Progenitor cell of endocrine pancreas (in vitro differentiated cells): Measurements from ENCODE around the gene RAD18. TPM values are rescaled to one million over a fixed set of nuclear protein-coding genes. Genes with fewer than 3 reads are reported as not detected.

ENCODE experiments used
- DNase-seq: peaks from one replicate; pipeline ENCODE4 v3.0.0; 2021; ENCODE audit warnings: low spot score; ENCODE audit not compliant: unreplicated experiment
- H3K27ac Mint-ChIP-seq: 2 replicates; pipeline ENCODE4 v1.8.0; 2021; ENCODE audit warnings: mild to moderate bottlenecking, moderate library complexity, mixed read lengths
- H3K27me3 Mint-ChIP-seq: 2 replicates; pipeline ENCODE4 v1.8.0; 2021; ENCODE audit warnings: mixed read lengths
- H3K36me3 Mint-ChIP-seq: 2 replicates; pipeline ENCODE4 v1.8.0; 2022; ENCODE audit warnings: mixed read lengths; ENCODE audit not compliant: insufficient read depth
- H3K4me1 Mint-ChIP-seq: 2 replicates; pipeline ENCODE4 v1.8.0; 2021; ENCODE audit warnings: low read depth, mixed read lengths
- H3K4me3 Mint-ChIP-seq: 2 replicates; pipeline ENCODE4 v1.8.0; 2021; ENCODE audit warnings: low read depth, mild to moderate bottlenecking, moderate library complexity, mixed read lengths
- H3K9me3 Mint-ChIP-seq: 2 replicates; pipeline ENCODE4 v1.8.0; 2021; ENCODE audit warnings: low read depth, mixed read lengths
- total RNA-seq: library from RNA; stranded (reverse); gene quantifications from 2 replicates; pipeline ENCODE4 v1.2.1, GENCODE V29; 2021
- TF ChIP-seq, protein P1 (sequence below): fragments of 200-600 bp; sonication (generic); IDR thresholded peaks from one replicate; pipeline ENCODE4 v1.5.0; 2021; ENCODE audit warnings: antibody characterized with exemption, mild to moderate bottlenecking; ENCODE audit not compliant: unreplicated experiment

RAD18 gene
- total RNA-seq, 1 donor from 2014 or later: 14.4 TPM

DNA sequence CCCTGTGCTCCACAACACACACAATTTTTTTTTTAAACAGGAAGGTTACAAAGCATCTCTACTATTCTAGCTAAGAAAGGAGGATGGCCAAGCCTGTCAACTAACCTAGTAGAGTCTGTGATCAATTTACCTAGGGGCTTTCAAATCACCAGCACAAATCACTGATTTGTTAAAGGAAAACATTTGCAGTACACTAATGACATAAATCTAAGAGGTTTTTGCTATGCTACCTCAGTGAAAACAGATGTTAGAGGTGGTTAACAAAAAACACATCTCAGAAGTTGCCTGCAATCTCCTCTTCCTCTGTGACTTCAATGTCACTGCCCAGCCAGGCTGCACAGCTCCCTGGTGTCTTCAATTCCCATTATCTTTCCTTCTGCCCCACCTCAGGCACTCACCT lies 72.0 kb downstream of the RAD18 start:
- Mint-ChIP-seq H3K36me3 (peaks cover 6% of the 10 kb centered on the region), H3K4me1 (peaks cover 4% of the 10 kb centered on the region)

DNA sequence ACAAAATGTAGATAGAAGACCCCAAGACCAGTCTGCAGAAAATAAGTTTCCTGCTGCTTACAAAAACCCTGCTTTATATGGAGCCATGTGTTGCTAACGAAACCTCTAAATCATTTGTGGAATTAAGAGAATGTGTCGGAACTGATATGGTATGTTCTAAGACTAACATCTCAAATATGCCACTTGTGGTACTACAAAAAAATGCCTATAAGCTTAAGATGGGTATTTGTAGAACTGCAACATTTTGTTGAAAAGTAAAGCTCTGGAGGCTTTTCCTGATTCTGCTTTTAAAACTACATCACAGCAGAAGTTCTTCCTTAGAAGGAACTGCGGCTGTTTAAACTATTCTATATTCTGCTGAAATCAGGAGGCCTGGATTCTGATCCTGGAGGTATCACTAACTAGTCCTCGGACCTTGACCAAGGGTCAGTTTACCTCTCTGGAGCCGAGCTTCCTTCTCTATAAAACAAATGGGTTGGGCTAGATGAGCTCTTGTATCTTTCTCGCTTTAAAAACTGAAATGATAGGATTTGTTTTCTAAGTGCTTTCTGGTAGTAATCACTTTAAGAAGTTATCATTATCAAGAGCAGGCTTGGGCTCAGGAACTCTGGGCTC lies 74.9 kb downstream of the RAD18 start:
- TF ChIP-seq, protein P1, sequence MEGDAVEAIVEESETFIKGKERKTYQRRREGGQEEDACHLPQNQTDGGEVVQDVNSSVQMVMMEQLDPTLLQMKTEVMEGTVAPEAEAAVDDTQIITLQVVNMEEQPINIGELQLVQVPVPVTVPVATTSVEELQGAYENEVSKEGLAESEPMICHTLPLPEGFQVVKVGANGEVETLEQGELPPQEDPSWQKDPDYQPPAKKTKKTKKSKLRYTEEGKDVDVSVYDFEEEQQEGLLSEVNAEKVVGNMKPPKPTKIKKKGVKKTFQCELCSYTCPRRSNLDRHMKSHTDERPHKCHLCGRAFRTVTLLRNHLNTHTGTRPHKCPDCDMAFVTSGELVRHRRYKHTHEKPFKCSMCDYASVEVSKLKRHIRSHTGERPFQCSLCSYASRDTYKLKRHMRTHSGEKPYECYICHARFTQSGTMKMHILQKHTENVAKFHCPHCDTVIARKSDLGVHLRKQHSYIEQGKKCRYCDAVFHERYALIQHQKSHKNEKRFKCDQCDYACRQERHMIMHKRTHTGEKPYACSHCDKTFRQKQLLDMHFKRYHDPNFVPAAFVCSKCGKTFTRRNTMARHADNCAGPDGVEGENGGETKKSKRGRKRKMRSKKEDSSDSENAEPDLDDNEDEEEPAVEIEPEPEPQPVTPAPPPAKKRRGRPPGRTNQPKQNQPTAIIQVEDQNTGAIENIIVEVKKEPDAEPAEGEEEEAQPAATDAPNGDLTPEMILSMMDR: no peak
- Mint-ChIP-seq H3K4me3 (no peak overlapping the region), H3K27ac (no peak overlapping the region), H3K9me3 (peaks cover 3% of the 10 kb centered on the region), H3K4me1 (no peaks in the 10 kb centered on the region), H3K27me3 (no peaks in the 10 kb centered on the region), H3K36me3 (peaks cover 7% of the 10 kb centered on the region)
- DNase-seq: no peak

More for the DNA sequence above, 72.0 kb downstream of the RAD18 start:
- H3K9me3 Mint-ChIP-seq: no peaks in the 10 kb centered on the region
- DNase-seq: no peak
- no peak overlapping the region for H3K4me3 Mint-ChIP-seq
- TF ChIP-seq, protein P1: no peak
- H3K27ac Mint-ChIP-seq: no peak overlapping the region
- no peaks in the 10 kb centered on the region for H3K27me3 Mint-ChIP-seq

DNA sequence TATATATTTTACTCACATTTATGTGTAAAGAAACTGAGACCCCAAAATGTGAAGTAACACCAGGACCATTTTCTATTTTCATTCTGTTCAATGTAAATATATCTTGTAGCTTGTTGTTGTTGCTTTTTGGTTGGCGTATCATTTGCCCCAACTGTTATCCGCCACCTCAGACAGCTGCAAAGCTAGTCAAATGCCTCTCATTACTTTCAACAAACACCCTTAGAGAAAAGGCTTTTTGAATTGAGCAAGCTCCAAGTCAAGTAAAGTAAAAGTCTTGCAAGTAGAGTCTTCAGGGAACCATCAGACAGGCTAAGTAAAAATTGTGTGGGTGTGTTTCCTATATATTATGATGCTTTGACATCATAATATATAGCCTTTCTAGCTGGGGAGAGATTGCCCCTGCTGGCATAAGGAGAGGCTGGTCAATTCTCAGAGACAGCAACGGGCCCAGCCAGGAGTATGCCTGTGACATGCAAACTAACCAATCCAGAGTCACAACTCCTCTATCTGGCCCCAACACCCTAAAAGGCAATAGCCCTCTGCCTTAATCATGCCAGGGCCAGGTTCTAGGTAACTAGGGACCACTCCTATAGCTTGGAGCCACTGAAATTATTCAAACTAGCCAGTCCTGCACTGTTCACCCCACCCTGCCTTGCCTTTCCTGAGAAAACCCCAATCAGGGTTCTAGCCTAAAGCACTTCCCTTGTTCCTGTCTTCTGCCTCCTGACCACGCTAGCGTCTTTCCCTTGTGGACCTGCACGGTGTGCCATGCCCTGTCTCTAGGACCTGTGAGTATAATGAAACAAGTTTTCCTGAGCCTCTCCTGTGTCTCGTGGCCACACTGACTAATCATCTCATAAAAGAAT lies 75.6 kb downstream of the RAD18 start:
- Mint-ChIP-seq H3K27me3 (no peaks in the 10 kb centered on the region), H3K36me3 (peaks cover 10% of the 10 kb centered on the region), H3K9me3 (peaks cover 7% of the 10 kb centered on the region), H3K4me3 (no peak overlapping the region), H3K27ac (no peak overlapping the region), H3K4me1 (no peaks in the 10 kb centered on the region)
- TF ChIP-seq, protein P1: no peak
- no peak for DNase-seq

DNA sequence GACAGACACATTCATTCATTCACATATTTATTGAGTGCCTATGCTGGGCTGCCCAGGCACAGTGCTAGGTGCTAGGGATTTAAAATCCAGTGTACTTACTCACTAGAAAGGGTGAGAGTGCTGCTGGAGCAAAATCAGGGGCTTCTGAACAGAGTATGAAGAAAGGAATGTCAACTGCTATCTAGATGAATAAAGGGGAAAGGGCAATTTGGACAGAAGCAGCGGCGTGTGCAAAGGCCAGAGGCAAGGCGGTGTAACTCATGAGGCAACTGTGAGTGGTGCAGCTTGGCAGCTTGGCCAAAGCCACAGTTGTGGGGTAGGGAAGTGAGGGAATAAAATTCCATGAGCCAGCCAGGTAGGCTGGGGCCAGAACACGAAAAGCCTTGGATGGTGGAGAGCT lies 76.7 kb downstream of the RAD18 start:
- peaks cover 7% of the 10 kb centered on the region for H3K9me3 Mint-ChIP-seq
- no peaks in the 10 kb centered on the region for H3K27me3 Mint-ChIP-seq
- H3K4me3 Mint-ChIP-seq: no peak overlapping the region
- DNase-seq: no peak
- H3K4me1 Mint-ChIP-seq: peaks cover 5% of the 10 kb centered on the region
- H3K27ac Mint-ChIP-seq: no peak overlapping the region
- peaks cover 10% of the 10 kb centered on the region for H3K36me3 Mint-ChIP-seq
- TF ChIP-seq, protein P1: no peak

DNA sequence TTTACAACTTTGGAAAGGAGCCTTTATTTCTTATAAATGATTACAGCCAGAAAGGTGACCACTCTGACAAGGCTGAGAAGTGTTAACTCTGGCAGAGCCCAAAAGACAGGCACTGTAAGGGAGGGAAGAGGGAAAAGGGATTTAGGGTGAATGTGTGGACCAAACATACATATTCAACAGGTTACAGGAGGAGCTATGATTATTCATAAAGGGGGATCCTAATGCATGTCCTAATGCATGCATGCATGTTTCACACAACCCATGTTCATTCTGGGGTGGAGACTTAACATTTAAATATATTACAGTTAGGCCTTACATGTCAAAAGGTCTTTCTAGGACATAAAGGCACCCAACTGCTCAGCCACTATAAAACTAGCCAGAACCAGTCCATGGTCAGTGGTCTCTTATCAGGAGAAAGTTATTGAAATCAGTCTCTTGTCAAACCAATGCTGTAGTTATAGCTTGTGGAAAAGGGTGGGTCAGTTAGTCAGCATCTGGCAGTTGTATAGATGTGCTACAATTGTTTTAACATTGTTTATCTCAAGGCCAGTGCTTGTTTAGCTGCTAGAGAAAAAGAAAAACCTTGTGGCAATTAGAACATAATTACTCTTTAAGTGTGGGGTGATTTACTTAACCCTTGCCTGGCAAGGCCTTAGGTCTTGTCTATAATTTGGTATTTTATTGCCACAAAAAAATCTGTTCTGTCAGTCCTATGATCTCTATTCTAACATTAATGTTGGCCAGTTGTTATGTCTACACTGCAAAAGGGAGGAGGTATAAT lies 77.5 kb downstream of the RAD18 start:
- TF ChIP-seq, protein P1: no peak
- H3K9me3 Mint-ChIP-seq: peaks cover 7% of the 10 kb centered on the region
- H3K27ac Mint-ChIP-seq: no peak overlapping the region
- H3K4me1 Mint-ChIP-seq: peaks cover 5% of the 10 kb centered on the region
- no peak for DNase-seq
- peaks cover 10% of the 10 kb centered on the region for H3K36me3 Mint-ChIP-seq
- no peaks in the 10 kb centered on the region for H3K27me3 Mint-ChIP-seq
- H3K4me3 Mint-ChIP-seq: no peak overlapping the region
